Sigmoid colon (tissue), 7 donors: ENCODE results near the gene SLCO3A1. TPM values are rescaled to one million over a fixed set of nuclear protein-coding genes. Genes with fewer than 3 reads are reported as not detected.
A peak's percentile ranks its signal among the peaks of the same experiment; 100 is the strongest.

ENCODE experiments used
- DNase-seq: peaks from one replicate; pipeline ENCODE4 v3.0.0-alpha.2; 2019
- H3K27ac ChIP-seq, 4 donors: fragments of 200-600 bp; sonication (generic); one replicate each; pipeline ENCODE4 v1.5.1; 2016 to 2019; ENCODE audit warnings: mild to moderate bottlenecking in 1 of 4
- H3K27me3 ChIP-seq, 3 donors: fragments of 200-600 bp; sonication (generic); one replicate each; pipeline ENCODE4 v1.5.1; 2019; ENCODE audit warnings: mild to moderate bottlenecking in 1 of 3
- H3K36me3 ChIP-seq, 4 donors: fragments of 200-600 bp; sonication (generic); one replicate each; pipeline ENCODE4 v1.5.1; 2016 to 2019
- H3K4me1 ChIP-seq, 4 donors: fragments of 200-600 bp; sonication (generic); one replicate each; pipeline ENCODE4 v1.5.1; 2017 to 2019
- H3K4me3 ChIP-seq, 4 donors: fragments of 200-600 bp; sonication (generic); one replicate each; pipeline ENCODE4 v1.5.1; 2017 to 2019; ENCODE audit warnings: mild to moderate bottlenecking in 2 of 4, moderate library complexity in 1 of 4
- H3K9me3 ChIP-seq, 4 donors: fragments of 200-600 bp in 3 of 4; sonication (generic) in 3 of 4; one replicate each; pipeline versions ENCODE4 v1.5.1 to v1.6.1; 2013 to 2019
- EP300 ChIP-seq, 4 donors: sonication (generic); formaldehyde crosslinking; IDR thresholded peaks; one replicate each; pipeline ENCODE4 v1.6.1; 2017; ENCODE audit warnings: antibody characterized with exemption in 4 of 4
- POLR2A ChIP-seq, 2 donors: fragments of 450-650 bp; IDR thresholded peaks; one replicate each; pipeline ENCODE4 v1.6.1; 2016; ENCODE audit warnings: antibody characterized with exemption in 2 of 2, mild to moderate bottlenecking in 2 of 2, moderate library complexity in 2 of 2
- POLR2AphosphoS5 ChIP-seq, 4 donors: sonication (generic); formaldehyde crosslinking; IDR thresholded peaks; one replicate each; pipeline ENCODE4 v1.6.1; 2017; ENCODE audit warnings: antibody characterized with exemption in 4 of 4
- WGBS, 2 donors: extraction: QIAGEN DNeasy Blood & Tissue Kit; methylation state at CpG; one replicate each; pipeline ENCODE4 v1.1.7; 2013; 5-methylcytosine and 5-hydroxymethylcytosine counted together
- intact Hi-C: fragments of 100-400 bp; cut with DNase I; formaldehyde crosslinking; loops from one replicate; pipeline ENCODE4 v1.15.1; 2023
- polyA plus RNA-seq, 3 donors: library from polyadenylated mRNA; stranded (reverse); fragments of 200-250 nt; gene quantifications; one replicate each; pipeline ENCODE4 v1.2.3, GENCODE V29; 2013
- total RNA-seq, 4 donors: library from RNA; depleted of rRNA; stranded (reverse); fragments of >200 nt; gene quantifications; one replicate each; pipeline ENCODE4 v1.1.0, GENCODE V29; 2016
- TF ChIP-seq, protein P1 (sequence below), 4 experiments: fragments of 450-650 bp in 3 of 4; fragments of 200-600 bp in 1 of 4; IDR thresholded peaks; one replicate each; pipeline ENCODE4 v1.5.1; 2016 to 2019; ENCODE audit warnings: antibody characterized with exemption in 4 of 4, mild to moderate bottlenecking in 3 of 4, moderate library complexity in 2 of 4
- donor health status: healthy with polysubstance abuse.
- donor health status: Bipolar disorder and iron deficiency.
- donor health status: healthy.

Gene SLCO3A1
- total and polyA plus RNA-seq, 7 donors: 1.4 to 10.5 (median 4.6) TPM

DNA sequence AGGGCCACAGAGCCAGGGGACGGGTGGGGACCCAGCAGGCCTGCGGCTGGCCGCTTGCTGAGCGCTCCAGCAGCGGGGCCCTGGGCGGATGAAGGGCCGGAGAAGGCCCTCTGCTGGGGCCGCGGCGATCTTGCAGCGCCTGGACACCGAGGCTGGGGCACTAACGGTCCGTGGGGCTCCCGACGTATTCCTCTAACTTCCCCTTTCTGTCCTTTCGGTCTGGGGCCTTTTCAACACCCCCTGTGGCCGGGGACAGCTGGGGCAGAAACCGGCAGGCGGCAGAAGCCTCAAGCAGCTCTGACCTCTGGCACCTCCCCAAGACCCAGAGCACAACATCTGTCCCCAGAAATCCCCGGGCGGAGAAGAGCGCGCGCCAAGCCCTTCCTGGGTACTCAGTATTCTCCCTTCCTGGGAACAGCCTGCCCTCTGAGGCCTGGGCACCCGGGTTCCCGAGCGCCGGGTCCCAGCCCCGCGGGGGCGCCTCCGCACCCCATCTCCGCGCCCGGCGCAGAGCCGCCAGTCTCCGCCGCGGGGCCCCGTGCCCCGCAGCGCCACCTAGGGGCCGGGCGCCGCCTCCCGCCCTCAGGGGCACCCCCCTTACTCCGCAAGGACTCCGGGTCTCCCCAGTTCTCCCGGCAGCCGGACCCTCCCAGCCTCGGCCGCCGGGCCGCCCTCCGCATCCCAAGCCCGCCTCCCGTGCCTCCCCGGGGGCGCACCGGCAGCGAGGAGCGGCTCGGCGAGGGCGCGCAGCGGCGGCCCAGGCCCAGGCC, 582 bp upstream of the SLCO3A1 start:
- no peaks in the 10 kb centered on the region for H3K27me3 ChIP-seq
- H3K9me3 ChIP-seq: no peaks in the 10 kb centered on the region
- WGBS, 2 donors: 0 to 1% methylated on average over 70 of the region's 70 CpGs
- intact Hi-C loops: loop anchor here (2.0 to 10.0 kb wide), 4 partner anchors 89 to 550 kb away; no protein-coding TSS in a partner anchor
- H3K4me1 ChIP-seq: peaks cover 0 to 25% (median 23%) of the 10 kb centered on the region in 4 donors
- peak overlapping the region; percentile 88 to 93 (median 90) for H3K27ac ChIP-seq
- TF ChIP-seq POLR2A (IDR thresholded peaks at IDR 0.05): no peak
- TF ChIP-seq, protein P1, sequence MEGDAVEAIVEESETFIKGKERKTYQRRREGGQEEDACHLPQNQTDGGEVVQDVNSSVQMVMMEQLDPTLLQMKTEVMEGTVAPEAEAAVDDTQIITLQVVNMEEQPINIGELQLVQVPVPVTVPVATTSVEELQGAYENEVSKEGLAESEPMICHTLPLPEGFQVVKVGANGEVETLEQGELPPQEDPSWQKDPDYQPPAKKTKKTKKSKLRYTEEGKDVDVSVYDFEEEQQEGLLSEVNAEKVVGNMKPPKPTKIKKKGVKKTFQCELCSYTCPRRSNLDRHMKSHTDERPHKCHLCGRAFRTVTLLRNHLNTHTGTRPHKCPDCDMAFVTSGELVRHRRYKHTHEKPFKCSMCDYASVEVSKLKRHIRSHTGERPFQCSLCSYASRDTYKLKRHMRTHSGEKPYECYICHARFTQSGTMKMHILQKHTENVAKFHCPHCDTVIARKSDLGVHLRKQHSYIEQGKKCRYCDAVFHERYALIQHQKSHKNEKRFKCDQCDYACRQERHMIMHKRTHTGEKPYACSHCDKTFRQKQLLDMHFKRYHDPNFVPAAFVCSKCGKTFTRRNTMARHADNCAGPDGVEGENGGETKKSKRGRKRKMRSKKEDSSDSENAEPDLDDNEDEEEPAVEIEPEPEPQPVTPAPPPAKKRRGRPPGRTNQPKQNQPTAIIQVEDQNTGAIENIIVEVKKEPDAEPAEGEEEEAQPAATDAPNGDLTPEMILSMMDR (IDR thresholded peaks at IDR 0.05): peak; percentile 47 to 73 (median 56)
- peak overlapping the region; percentile 44 to 75 (median 64) for H3K4me3 ChIP-seq
- DNase-seq: peak; percentile 88
- H3K36me3 ChIP-seq: no peaks in the 10 kb centered on the region

DNA sequence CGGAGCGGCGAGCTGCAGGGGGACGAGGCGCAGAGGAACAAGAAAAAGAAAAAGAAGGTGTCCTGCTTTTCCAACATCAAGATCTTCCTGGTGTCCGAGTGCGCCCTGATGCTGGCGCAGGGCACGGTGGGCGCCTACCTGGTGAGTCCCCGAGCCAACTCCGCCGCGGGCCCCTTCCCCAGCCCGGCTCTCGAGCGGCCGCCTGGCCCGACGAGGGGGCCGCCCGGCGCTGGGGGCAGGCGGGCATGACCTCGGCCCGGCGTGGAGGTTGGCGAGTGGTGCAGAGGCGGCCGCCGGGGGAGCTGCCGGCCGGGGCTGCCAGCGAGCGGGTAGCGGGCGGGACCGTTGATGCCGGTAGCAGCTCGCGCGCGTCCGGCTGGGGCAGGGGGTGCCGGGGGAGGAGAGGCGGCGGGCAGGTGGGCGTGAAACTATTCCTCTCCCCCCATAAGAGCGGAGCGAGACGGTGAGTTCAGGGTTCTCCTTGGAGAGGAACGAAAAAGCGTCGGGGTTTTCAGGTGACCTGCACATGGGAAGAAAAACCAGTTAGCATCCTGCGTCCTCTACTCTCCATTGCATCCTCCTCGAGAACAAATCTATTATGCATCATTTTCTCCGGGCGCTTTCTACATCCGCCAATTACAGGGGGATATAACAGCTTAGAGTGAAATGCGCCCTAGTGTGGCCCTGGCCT, 585 bp downstream of the SLCO3A1 start:
- TF ChIP-seq POLR2AphosphoS5 (IDR thresholded peaks at IDR 0.05) (no peak), POLR2A (IDR thresholded peaks at IDR 0.05) (no peak), EP300 (IDR thresholded peaks at IDR 0.05) (no peak)
- TF ChIP-seq, protein P1 (IDR thresholded peaks at IDR 0.05): no peak
- intact Hi-C loops: loop anchor here (2.0 to 10.0 kb wide), 4 partner anchors 88 to 551 kb away; no protein-coding TSS in a partner anchor
- H3K4me1 ChIP-seq: peaks cover 0 to 25% (median 23%) of the 10 kb centered on the region in 4 donors
- H3K9me3 ChIP-seq: no peaks in the 10 kb centered on the region
- DNase-seq: peak; percentile 71
- no peaks in the 10 kb centered on the region for H3K27me3 ChIP-seq
- no peaks in the 10 kb centered on the region for H3K36me3 ChIP-seq
- H3K27ac ChIP-seq: peak overlapping the region; percentile 88 to 93 (median 90)
- WGBS, 2 donors: 1% methylated on average over 60 of the region's 60 CpGs
- H3K4me3 ChIP-seq: peak overlapping the region; percentile 44 to 75 (median 64)

DNA sequence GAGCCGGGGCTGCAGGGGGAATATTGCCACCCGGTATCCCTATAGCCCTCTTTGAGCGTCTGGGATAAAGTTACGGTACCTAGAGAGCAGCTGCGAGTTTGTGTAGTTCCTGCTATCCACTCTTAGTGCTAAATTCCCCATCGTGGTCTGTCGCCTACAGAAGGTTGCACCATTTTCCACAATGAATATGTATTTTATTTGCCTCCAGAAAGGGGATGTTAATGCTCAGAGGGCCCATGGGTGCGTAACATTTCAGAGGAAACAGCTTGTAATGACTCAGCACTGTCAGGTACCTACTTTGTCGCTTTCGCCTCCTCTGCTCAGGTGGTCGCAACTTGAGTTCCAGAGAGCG, 1.1 kb downstream of the SLCO3A1 start:
- intact Hi-C loops: loop anchor here (5.0 to 10.0 kb wide), 2 partner anchors 88 to 220 kb away; no protein-coding TSS in a partner anchor
- Histone ChIP-seq H3K27me3 (no peaks in the 10 kb centered on the region), H3K36me3 (no peaks in the 10 kb centered on the region), H3K9me3 (no peaks in the 10 kb centered on the region), H3K4me1 (peaks cover 0 to 25% (median 23%) of the 10 kb centered on the region in 4 donors), H3K4me3 (peak overlapping the region; percentile 44 to 75 (median 64)), H3K27ac (peak overlapping the region; percentile 88 to 93 (median 90))
- TF ChIP-seq, protein P1 (IDR thresholded peaks at IDR 0.05): no peak
- no peak for TF ChIP-seq POLR2A (IDR thresholded peaks at IDR 0.05)
- no peak for TF ChIP-seq EP300 (IDR thresholded peaks at IDR 0.05)
- no peak for TF ChIP-seq POLR2AphosphoS5 (IDR thresholded peaks at IDR 0.05)
- WGBS, 2 donors: 9 to 19% methylated on average over 12 of the region's 12 CpGs
- no peak for DNase-seq

DNA sequence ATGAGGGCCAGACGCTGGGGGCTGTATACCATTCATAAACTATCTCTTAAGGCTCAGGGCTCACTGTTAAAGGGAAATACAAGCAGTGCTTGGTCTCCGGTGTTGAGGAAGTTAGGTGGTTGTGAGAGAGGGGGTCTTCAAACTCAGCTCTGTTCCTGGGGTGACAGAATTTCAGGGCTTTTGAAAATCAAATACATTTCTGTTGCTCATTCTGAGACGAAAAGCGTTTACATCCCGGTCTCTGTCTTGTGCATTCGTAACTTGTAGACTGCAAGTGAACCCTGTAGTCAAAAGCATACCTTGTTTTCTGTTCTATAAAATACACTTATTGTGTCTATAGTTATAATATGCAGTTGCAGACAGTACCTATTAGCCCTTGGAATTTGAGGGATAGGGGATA, 1.7 kb downstream of the SLCO3A1 start:
- WGBS, 2 donors: 15 to 61% methylated on average over 6 of the region's 6 CpGs
- intact Hi-C loops: loop anchor here (10.0 kb wide), 1 partner anchor 220 kb away; no protein-coding TSS in a partner anchor
- peaks cover 0 to 25% (median 23%) of the 10 kb centered on the region in 4 donors for H3K4me1 ChIP-seq

More for the DNA sequence above, 1.7 kb downstream of the SLCO3A1 start:
- Histone ChIP-seq H3K27me3 (no peaks in the 10 kb centered on the region), H3K36me3 (no peaks in the 10 kb centered on the region), H3K4me3 (peak overlapping the region in 1 of 4 donors; percentile 75), H3K27ac (peak overlapping the region in 1 of 4 donors; percentile 93), H3K9me3 (no peaks in the 10 kb centered on the region)
- no peak for DNase-seq
- TF ChIP-seq POLR2AphosphoS5 (IDR thresholded peaks at IDR 0.05) (no peak), EP300 (IDR thresholded peaks at IDR 0.05) (no peak), POLR2A (IDR thresholded peaks at IDR 0.05) (no peak)
- TF ChIP-seq, protein P1 (IDR thresholded peaks at IDR 0.05): no peak
